PC-3 (cell line): ENCODE measurements around the gene IFIT3. TPM values are rescaled to one million over a fixed set of nuclear protein-coding genes. Genes with fewer than 3 reads are reported as not detected.

ENCODE experiments used
- ATAC-seq: fragments of 200-7000 bp; cut with Tn5 transposase; 2 replicates; pipeline ENCODE4 v1.9.1; 2020; ENCODE audit warnings: mild to moderate bottlenecking, moderate library complexity
- BruUV-seq: library from RNA; stranded (reverse); fragments of 400-500 nt; replicated peaks from 2 replicates; lab custom pipeline; 2021; lab: Mats Ljungman, UMichigan
- CTCF ChIA-PET: fragments of 300-600 bp; sonication (Branson Sonifier 250); formaldehyde crosslinking; loops from one replicate; lab custom pipeline; 2022; ENCODE audit warnings: antibody characterized with exemption; lab: Charles Lee
- POLR2A ChIA-PET: fragments of 300-600 bp; sonication (Branson Sonifier 250); formaldehyde crosslinking; loops from one replicate; lab custom pipeline; 2022; ENCODE audit warnings: antibody characterized with exemption; ENCODE audit not compliant: unreplicated experiment; lab: Charles Lee
- DNase-seq: peaks from one replicate; pipeline ENCODE4 v3.0.0-alpha.2; 2015
- H2AFZ ChIP-seq: fragments of 300-600 bp; sonication (generic); 2 replicates; pipeline ENCODE4 v1.6.0; 2016; ENCODE audit warnings: antibody characterized with exemption, low read length
- H3F3A ChIP-seq: fragments of 300-600 bp; sonication (generic); one replicate; pipeline ENCODE4 v1.6.0; 2017; ENCODE audit warnings: antibody characterized with exemption, low read length, control low read depth, mild to moderate bottlenecking; ENCODE audit not compliant: unreplicated experiment
- H3K27ac ChIP-seq: fragments of 300-600 bp; sonication (generic); 2 replicates; pipeline ENCODE4 v1.5.1; 2016; ENCODE audit warnings: mild to moderate bottlenecking, low read length
- H3K27me3 ChIP-seq: fragments of 300-600 bp; sonication (generic); 2 replicates; pipeline ENCODE4 v1.6.1; 2016; ENCODE audit warnings: low read length, mixed read lengths
- H3K36me3 ChIP-seq: fragments of 300-600 bp; sonication (generic); 2 replicates; pipeline ENCODE4 v1.6.1; 2016; ENCODE audit warnings: low read depth, mixed run types, low read length, mixed read lengths
- H3K4me1 ChIP-seq: fragments of 300-600 bp; sonication (generic); 2 replicates; pipeline ENCODE4 v1.5.1; 2016; ENCODE audit warnings: low read length; ENCODE audit not compliant: insufficient read depth
- H3K4me2 ChIP-seq: fragments of 300-600 bp; sonication (generic); 2 replicates; pipeline ENCODE4 v1.6.0; 2016; ENCODE audit warnings: low read length
- H3K4me3 ChIP-seq: fragments of 300-600 bp; sonication (generic); 2 replicates; pipeline ENCODE4 v1.5.1; 2016; ENCODE audit warnings: mild to moderate bottlenecking, low read length, mixed read lengths
- H3K79me2 ChIP-seq: fragments of 300-600 bp; sonication (generic); 2 replicates; pipeline ENCODE4 v1.6.1; 2017; ENCODE audit warnings: low read length, mixed read lengths
- H3K9ac ChIP-seq: fragments of 300-600 bp; sonication (generic); 2 replicates; pipeline ENCODE4 v1.6.0; 2016; ENCODE audit warnings: mild to moderate bottlenecking, low read length
- H3K9me2 ChIP-seq: fragments of 300-600 bp; sonication (generic); replicated peaks from 2 replicates; pipeline ENCODE4 v1.6.1; 2016; ENCODE audit warnings: mixed run types, low read length, mixed read lengths
- H3K9me3 ChIP-seq: fragments of 300-600 bp; sonication (generic); 2 replicates; pipeline ENCODE4 v1.6.1; 2016; ENCODE audit warnings: low read length, mixed read lengths
- H4K20me1 ChIP-seq: fragments of 300-600 bp; sonication (generic); 2 replicates; pipeline ENCODE4 v1.6.1; 2016; ENCODE audit warnings: low read length, mixed read lengths
- EZH2 ChIP-seq: fragments of 300-600 bp; sonication (generic); IDR thresholded peaks from one replicate; pipeline ENCODE4 v1.6.1; 2017; ENCODE audit warnings: antibody characterized with exemption, mild to moderate bottlenecking, low read length; ENCODE audit not compliant: unreplicated experiment
- EZH2phosphoT487 ChIP-seq: fragments of 300-600 bp; sonication (generic); IDR thresholded peaks from 2 replicates; pipeline ENCODE4 v1.6.1; 2018; ENCODE audit warnings: mild to moderate bottlenecking, antibody characterized with exemption, low read length, borderline replicate concordance
- intact Hi-C: fragments of 100-400 bp; cut with micrococcal nuclease; formaldehyde crosslinking; loops from 2 replicates; pipeline ENCODE4 v1.9.0; 2023
- total RNA-seq: library from RNA; depleted of rRNA; stranded (reverse); fragments of >200 nt; gene quantifications from 2 replicates; pipeline ENCODE4 v1.2.3, GENCODE V29; 2014
- TF ChIP-seq, protein P1 (sequence below): fragments of 300-600 bp; sonication (generic); conservative IDR thresholded peaks from 2 replicates; pipeline ENCODE4 v1.5.1; 2017; ENCODE audit warnings: antibody characterized with exemption, low read depth, mild to moderate bottlenecking, low read length

Gene IFIT3
- total RNA-seq, 1 experiment from 2014 or later, result 5.0 TPM

DNA sequence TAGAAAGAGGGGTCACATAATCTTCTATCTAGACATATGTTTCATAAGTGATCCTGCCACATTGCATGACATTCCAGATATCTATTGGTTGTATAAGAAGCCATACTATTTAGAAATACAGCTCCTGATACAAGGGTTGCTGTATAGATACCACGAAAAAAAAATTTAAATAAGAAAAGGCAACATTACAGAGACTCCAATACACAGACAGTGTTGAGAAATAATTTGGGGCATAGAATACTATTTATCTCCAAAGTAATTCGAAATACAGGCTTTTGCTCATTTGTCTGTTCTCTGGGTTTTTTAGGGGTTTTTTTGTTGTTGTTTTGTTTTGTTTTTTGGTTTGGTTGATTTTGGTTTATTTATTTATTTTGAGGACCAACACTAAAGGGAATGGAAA, 23.4 kb upstream of the IFIT3 start:
- Histone ChIP-seq H3K9ac (no peak overlapping the region), H4K20me1 (no peaks in the 10 kb centered on the region), H3F3A (no peaks in the 10 kb centered on the region), H3K4me2 (peak overlapping the region; percentile 86; the same call in 1 of the 2 replicates), H3K36me3 (0 out of 2 replicates have a peak, but pooled peaks cover 7% of the 10 kb centered on the region), H3K27me3 (no peaks in the 10 kb centered on the region), H3K27ac (no peak overlapping the region), H3K9me3 (no peaks in the 10 kb centered on the region), H2AFZ (no peak overlapping the region), H3K4me3 (no peak overlapping the region), H3K4me1 (peaks cover 30% of the 10 kb centered on the region), H3K9me2 (no peaks in the 10 kb centered on the region), H3K79me2 (peaks cover 18% of the 10 kb centered on the region)
- DNase-seq (no peak), ATAC-seq (no peak)
- no peak for TF ChIP-seq EZH2
- no peak for TF ChIP-seq EZH2phosphoT487
- TF ChIP-seq, protein P1, sequence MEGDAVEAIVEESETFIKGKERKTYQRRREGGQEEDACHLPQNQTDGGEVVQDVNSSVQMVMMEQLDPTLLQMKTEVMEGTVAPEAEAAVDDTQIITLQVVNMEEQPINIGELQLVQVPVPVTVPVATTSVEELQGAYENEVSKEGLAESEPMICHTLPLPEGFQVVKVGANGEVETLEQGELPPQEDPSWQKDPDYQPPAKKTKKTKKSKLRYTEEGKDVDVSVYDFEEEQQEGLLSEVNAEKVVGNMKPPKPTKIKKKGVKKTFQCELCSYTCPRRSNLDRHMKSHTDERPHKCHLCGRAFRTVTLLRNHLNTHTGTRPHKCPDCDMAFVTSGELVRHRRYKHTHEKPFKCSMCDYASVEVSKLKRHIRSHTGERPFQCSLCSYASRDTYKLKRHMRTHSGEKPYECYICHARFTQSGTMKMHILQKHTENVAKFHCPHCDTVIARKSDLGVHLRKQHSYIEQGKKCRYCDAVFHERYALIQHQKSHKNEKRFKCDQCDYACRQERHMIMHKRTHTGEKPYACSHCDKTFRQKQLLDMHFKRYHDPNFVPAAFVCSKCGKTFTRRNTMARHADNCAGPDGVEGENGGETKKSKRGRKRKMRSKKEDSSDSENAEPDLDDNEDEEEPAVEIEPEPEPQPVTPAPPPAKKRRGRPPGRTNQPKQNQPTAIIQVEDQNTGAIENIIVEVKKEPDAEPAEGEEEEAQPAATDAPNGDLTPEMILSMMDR, result no peak
- BruUV-seq, result no TSS peak
- CTCF ChIA-PET, result no interaction called here
- intact Hi-C loops, result loop anchor here (5.0 kb wide), 1 partner anchor 83 kb away; no protein-coding TSS in a partner anchor
- POLR2A ChIA-PET, result no interaction called here

GRCh38 chr10:89304925-89305324, 22.9 kb upstream of the IFIT3 start:
- no peaks in the 10 kb centered on the region for H3K9me3 ChIP-seq
- DNase-seq (no peak), ATAC-seq (no peak)
- H3K4me2 ChIP-seq, result no peak overlapping the region
- H3K9me2 ChIP-seq, result no peaks in the 10 kb centered on the region
- H3K36me3 ChIP-seq, result 0 out of 2 replicates have a peak, but pooled peaks cover 7% of the 10 kb centered on the region
- no TSS peak for BruUV-seq
- no peaks in the 10 kb centered on the region for H3K27me3 ChIP-seq
- CTCF ChIA-PET, result no interaction called here
- no peak overlapping the region for H2AFZ ChIP-seq
- H4K20me1 ChIP-seq, result no peaks in the 10 kb centered on the region
- H3K4me3 ChIP-seq, result no peak overlapping the region
- H3K4me1 ChIP-seq, result peaks cover 30% of the 10 kb centered on the region
- POLR2A ChIA-PET, result no interaction called here
- H3K27ac ChIP-seq, result no peak overlapping the region
- no peaks in the 10 kb centered on the region for H3F3A ChIP-seq
- intact Hi-C loops, result loop anchor here (5.0 kb wide), 1 partner anchor 82 kb away; no protein-coding TSS in a partner anchor
- TF ChIP-seq, protein P1, result no peak
- peaks cover 18% of the 10 kb centered on the region for H3K79me2 ChIP-seq
- H3K9ac ChIP-seq, result no peak overlapping the region

DNA sequence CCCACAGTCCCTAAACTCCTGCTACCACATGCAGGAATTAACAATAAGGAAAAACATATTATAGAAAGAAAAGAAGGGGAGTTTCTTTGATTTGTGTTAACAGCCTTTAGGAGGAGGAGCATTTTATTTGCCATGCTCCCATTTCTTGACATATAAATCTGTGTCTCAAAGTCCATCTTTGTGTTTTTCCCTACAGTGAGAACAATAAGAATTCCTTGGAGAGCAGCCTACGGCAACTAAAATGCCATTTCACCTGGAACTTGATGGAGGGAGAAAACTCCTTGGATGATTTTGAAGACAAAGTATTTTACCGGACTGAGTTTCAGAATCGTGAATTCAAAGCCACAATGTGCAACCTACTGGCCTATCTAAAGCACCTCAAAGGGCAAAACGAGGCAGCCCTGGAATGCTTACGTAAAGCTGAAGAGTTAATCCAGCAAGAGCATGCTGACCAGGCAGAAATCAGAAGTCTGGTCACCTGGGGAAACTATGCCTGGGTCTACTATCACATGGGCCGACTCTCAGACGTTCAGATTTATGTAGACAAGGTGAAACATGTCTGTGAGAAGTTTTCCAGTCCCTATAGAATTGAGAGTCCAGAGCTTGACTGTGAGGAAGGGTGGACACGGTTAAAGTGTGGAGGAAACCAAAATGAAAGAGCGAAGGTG, 21.9 kb upstream of the IFIT3 start:
- H2AFZ ChIP-seq, result no peak overlapping the region
- intact Hi-C loops, result no loop called here
- H3K27ac ChIP-seq, result no peak overlapping the region
- no peaks in the 10 kb centered on the region for H3K9me2 ChIP-seq
- no peak for DNase-seq
- no peak overlapping the region for H3K4me2 ChIP-seq
- TF ChIP-seq EZH2phosphoT487 (no peak), EZH2 (no peak)
- TF ChIP-seq, protein P1, result no peak
- peaks cover 18% of the 10 kb centered on the region for H3K79me2 ChIP-seq
- peaks cover 29% of the 10 kb centered on the region for H3K4me1 ChIP-seq
- no peaks in the 10 kb centered on the region for H3K27me3 ChIP-seq
- H3K36me3 ChIP-seq, result 0 out of 2 replicates have a peak, but pooled peaks cover 7% of the 10 kb centered on the region
- ChIA-PET POLR2A (no interaction called here), CTCF (no interaction called here)
- no peak for ATAC-seq
- no peaks in the 10 kb centered on the region for H3F3A ChIP-seq
- no peak overlapping the region for H3K9ac ChIP-seq
- BruUV-seq, result no TSS peak
- H3K4me3 ChIP-seq, result no peak overlapping the region
- no peaks in the 10 kb centered on the region for H4K20me1 ChIP-seq
- no peaks in the 10 kb centered on the region for H3K9me3 ChIP-seq
